K562 (cell line): Measurements from ENCODE around the gene MYCBPAP. TPM values are rescaled to one million over a fixed set of nuclear protein-coding genes. Genes with fewer than 3 reads are reported as not detected.

ENCODE experiments used
- ADNP ChIP-seq: fragments of 200-800 bp; sonication (Bioruptor generic); IDR thresholded peaks from 2 replicates; pipeline ENCODE4 v1.6.1; 2016; ENCODE audit warnings: missing genetic modification characterization, missing compliant biosample characterization
- EP300 ChIP-seq: IDR thresholded peaks from 2 replicates; pipeline ENCODE4 v1.6.1; 2012; ENCODE audit warnings: low read length, improper control_type of control experiment
- GABPB1 ChIP-seq: sonication (generic); formaldehyde crosslinking; IDR thresholded peaks from 2 replicates; pipeline ENCODE4 v1.8.0; 2022; ENCODE audit warnings: mild to moderate bottlenecking, missing genetic modification reagents
- KLF10 ChIP-seq: fragments of 250-450 bp; sonication (Bioruptor Pico); IDR thresholded peaks from 2 replicates; pipeline ENCODE4 v1.6.1; 2021; ENCODE audit warnings: matching md5 sums
- L3MBTL2 ChIP-seq: fragments of 450-650 bp; IDR thresholded peaks from 2 replicates; pipeline ENCODE4 v1.6.1; 2016; ENCODE audit warnings: mild to moderate bottlenecking, moderate library complexity
- MYBL2 ChIP-seq, 2 experiments: fragments of 450-650 bp in 1 of 2; sonication (generic) in 1 of 2; formaldehyde crosslinking in 1 of 2; IDR thresholded peaks; 2 replicates each; pipeline versions ENCODE4 v1.6.1 to v1.8.1; 2017 to 2022; ENCODE audit warnings: borderline replicate concordance in 1 of 2, inconsistent platforms in 1 of 2, low read depth in 1 of 2, mild to moderate bottlenecking in 1 of 2, missing genetic modification reagents in 1 of 2, moderate library complexity in 1 of 2
- NFRKB ChIP-seq: fragments of 450-650 bp; IDR thresholded peaks from 2 replicates; pipeline ENCODE4 v1.6.1; 2016; ENCODE audit warnings: low read depth
- OTX1 ChIP-seq: fragments of 450-650 bp; formaldehyde crosslinking; IDR thresholded peaks from 2 replicates; pipeline ENCODE4 v1.4.0; 2022; ENCODE audit warnings: mild to moderate bottlenecking
- POU5F1 ChIP-seq: fragments of 150-350 bp; IDR thresholded peaks from 2 replicates; pipeline ENCODE4 v1.6.1; 2014; ENCODE audit warnings: borderline replicate concordance, low read length, low read depth, mild to moderate bottlenecking; ENCODE audit not compliant: partially characterized antibody
- RAD51 ChIP-seq: fragments of 450-650 bp; IDR thresholded peaks from 2 replicates; pipeline ENCODE4 v1.7.1; 2016; ENCODE audit warnings: low read depth, mild to moderate bottlenecking, borderline replicate concordance
- RBM39 ChIP-seq: fragments of 200-400 bp; formaldehyde crosslinking; optimal IDR thresholded peaks from 2 replicates; pipeline ENCODE3; 2018; ENCODE audit warnings: low read depth, low read length
- RNF2 ChIP-seq: sonication (generic); IDR thresholded peaks from 2 replicates; pipeline ENCODE4 v1.6.1; 2016
- SIRT6 ChIP-seq: IDR thresholded peaks from one replicate; pipeline ENCODE4 v1.6.1; 2012; ENCODE audit warnings: low read depth, mild to moderate bottlenecking, control low read depth, inconsistent platforms, low read length, moderate library complexity
- TARDBP ChIP-seq: fragments of 450-650 bp; IDR thresholded peaks from 2 replicates; pipeline ENCODE4 v1.6.1; 2016
- TFAP4 ChIP-seq: sonication (generic); formaldehyde crosslinking; IDR thresholded peaks from 2 replicates; pipeline ENCODE4 v1.8.0; 2022; ENCODE audit warnings: missing genetic modification reagents, mild to moderate bottlenecking, moderate library complexity, borderline replicate concordance
- TGIF2 ChIP-seq: sonication (generic); formaldehyde crosslinking; IDR thresholded peaks from 2 replicates; pipeline ENCODE4 v1.8.1; 2022; ENCODE audit warnings: mild to moderate bottlenecking, missing genetic modification reagents, moderate library complexity
- ZKSCAN8 ChIP-seq: fragments of 200-800 bp; sonication (Bioruptor generic); IDR thresholded peaks from 2 replicates; pipeline ENCODE4 v1.6.1; 2016; ENCODE audit warnings: missing genetic modification characterization, missing compliant biosample characterization
- ZNF12 ChIP-seq: sonication (generic); formaldehyde crosslinking; IDR thresholded peaks from 2 replicates; pipeline ENCODE4 v1.4.0; 2020; ENCODE audit warnings: mild to moderate bottlenecking, missing genetic modification reagents
- ZNF3 ChIP-seq: fragments of 250-450 bp; sonication (Bioruptor Pico); IDR thresholded peaks from 2 replicates; pipeline ENCODE4 v1.5.0; 2021; ENCODE audit warnings: mild to moderate bottlenecking, moderate library complexity
- ZNF507 ChIP-seq: conservative IDR thresholded peaks from 2 replicates; pipeline ENCODE4 v1.6.1; 2017; ENCODE audit warnings: missing genetic modification characterization, missing compliant biosample characterization
- ZNF707 ChIP-seq: fragments of 250-450 bp; sonication (Bioruptor Pico); conservative IDR thresholded peaks from 2 replicates; pipeline ENCODE4 v1.8.0; 2022; ENCODE audit warnings: inconsistent platforms, mild to moderate bottlenecking, moderate library complexity
- ZNF764 ChIP-seq: fragments of 250-450 bp; sonication (Bioruptor Pico); IDR thresholded peaks from 2 replicates; pipeline ENCODE4 v1.4.0; 2020; ENCODE audit warnings: low read depth, mild to moderate bottlenecking, moderate library complexity
- polyA plus RNA-seq, 8 experiments: library from polyadenylated mRNA; depleted of rRNA in 4 of 8; stranded (reverse) in 5 of 8; unstranded in 3 of 8; fragments of >200 nt; fragmentation: Nextera tagmentation in 2 of 8; fragmentation: Illumina TruSeq in 1 of 8; extraction: Ambion mirVana in 2 of 8; extraction: Trizol in 1 of 8; gene quantifications; 2 replicates each; pipeline versions ENCODE4 v1.2.1 to v1.2.3, GENCODE V29; 2011 to 2014; ENCODE audit warnings: inconsistent platforms in 1 of 8, missing spikeins in 1 of 8
- total RNA-seq, 7 experiments: library from RNA; depleted of rRNA in 6 of 7; stranded (reverse); fragments of >200 nt in 6 of 7; fragmentation: Illumina TruSeq in 2 of 7; extraction: Trizol in 2 of 7; gene quantifications; 2 replicates each; pipeline versions ENCODE4 v1.2.1 to v1.2.3, GENCODE V29; 2011 to 2021; ENCODE audit warnings: low replicate concordance in 1 of 7
- TF ChIP-seq, protein P1 (sequence below): fragments of 450-650 bp; conservative IDR thresholded peaks from 2 replicates; pipeline ENCODE4 v1.6.1; 2016; ENCODE audit warnings: missing genetic modification characterization, low read depth, mild to moderate bottlenecking, control low read depth, missing compliant biosample characterization
- TF ChIP-seq, protein P2 (sequence below): sonication (generic); formaldehyde crosslinking; IDR thresholded peaks from 2 replicates; pipeline ENCODE4 v1.8.1; 2023; ENCODE audit warnings: mild to moderate bottlenecking, missing genetic modification reagents, moderate library complexity
- TF ChIP-seq, protein P3 (sequence below), 2 experiments: fragments of 450-650 bp in 1 of 2; sonication (generic) in 1 of 2; formaldehyde crosslinking; conservative IDR thresholded peaks; 2 replicates each; pipeline versions ENCODE4 v1.4.0 to v1.8.1; 2020 to 2022; ENCODE audit warnings: mild to moderate bottlenecking in 1 of 2, missing genetic modification reagents in 1 of 2

Gene MYCBPAP
- total and polyA plus RNA-seq, 9 of the 15 experiments (the other 6 are each of a cell fraction or from before 2014, with no cell fraction given), result not detected

- TF ChIP-seq OTX1 (CRISPR knock-in tag) (no peak), ZNF707 (CRISPR knock-in tag) (no peak), MYBL2 (IDR thresholded peaks at IDR 0.05; ENCODE audit: low read depth) (no peak), MYBL2 (CRISPR knock-in tag; IDR thresholded peaks at IDR 0.05; ENCODE audit: borderline replicate concordance) (no peak), ZNF507 (tag) (no peak), ZNF3 (CRISPR knock-in tag) (no peak), RAD51 (no peak), KLF10 (CRISPR knock-in tag) (no peak), SIRT6 (no peak), TARDBP (peak; percentile 73), RBM39 (no peak), GABPB1 (CRISPR knock-in tag) (peak; percentile 77), NFRKB (no peak), TFAP4 (CRISPR knock-in tag) (peak; percentile 46; the same call in 1 of the 2 replicates), POU5F1 (no peak), ZNF764 (CRISPR knock-in tag) (no peak), ZNF12 (CRISPR knock-in tag) (no peak), ZKSCAN8 (CRISPR knock-in tag) (no peak), RNF2 (no peak), ADNP (tag) (no peak), EP300 (peak; percentile 13; the same call in 1 of the 2 replicates), L3MBTL2 (peak; percentile 95), TGIF2 (no peak)
- TF ChIP-seq, protein P1, sequence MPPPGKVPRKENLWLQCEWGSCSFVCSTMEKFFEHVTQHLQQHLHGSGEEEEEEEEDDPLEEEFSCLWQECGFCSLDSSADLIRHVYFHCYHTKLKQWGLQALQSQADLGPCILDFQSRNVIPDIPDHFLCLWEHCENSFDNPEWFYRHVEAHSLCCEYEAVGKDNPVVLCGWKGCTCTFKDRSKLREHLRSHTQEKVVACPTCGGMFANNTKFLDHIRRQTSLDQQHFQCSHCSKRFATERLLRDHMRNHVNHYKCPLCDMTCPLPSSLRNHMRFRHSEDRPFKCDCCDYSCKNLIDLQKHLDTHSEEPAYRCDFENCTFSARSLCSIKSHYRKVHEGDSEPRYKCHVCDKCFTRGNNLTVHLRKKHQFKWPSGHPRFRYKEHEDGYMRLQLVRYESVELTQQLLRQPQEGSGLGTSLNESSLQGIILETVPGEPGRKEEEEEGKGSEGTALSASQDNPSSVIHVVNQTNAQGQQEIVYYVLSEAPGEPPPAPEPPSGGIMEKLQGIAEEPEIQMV (tag), result no peak
- TF ChIP-seq, protein P2, sequence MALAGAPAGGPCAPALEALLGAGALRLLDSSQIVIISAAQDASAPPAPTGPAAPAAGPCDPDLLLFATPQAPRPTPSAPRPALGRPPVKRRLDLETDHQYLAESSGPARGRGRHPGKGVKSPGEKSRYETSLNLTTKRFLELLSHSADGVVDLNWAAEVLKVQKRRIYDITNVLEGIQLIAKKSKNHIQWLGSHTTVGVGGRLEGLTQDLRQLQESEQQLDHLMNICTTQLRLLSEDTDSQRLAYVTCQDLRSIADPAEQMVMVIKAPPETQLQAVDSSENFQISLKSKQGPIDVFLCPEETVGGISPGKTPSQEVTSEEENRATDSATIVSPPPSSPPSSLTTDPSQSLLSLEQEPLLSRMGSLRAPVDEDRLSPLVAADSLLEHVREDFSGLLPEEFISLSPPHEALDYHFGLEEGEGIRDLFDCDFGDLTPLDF (CRISPR knock-in tag), result peak; percentile 96
- TF ChIP-seq, protein P3, sequence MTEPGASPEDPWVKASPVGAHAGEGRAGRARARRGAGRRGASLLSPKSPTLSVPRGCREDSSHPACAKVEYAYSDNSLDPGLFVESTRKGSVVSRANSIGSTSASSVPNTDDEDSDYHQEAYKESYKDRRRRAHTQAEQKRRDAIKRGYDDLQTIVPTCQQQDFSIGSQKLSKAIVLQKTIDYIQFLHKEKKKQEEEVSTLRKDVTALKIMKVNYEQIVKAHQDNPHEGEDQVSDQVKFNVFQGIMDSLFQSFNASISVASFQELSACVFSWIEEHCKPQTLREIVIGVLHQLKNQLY (CRISPR knock-in tag; conservative IDR thresholded peaks at IDR 0.05), result no peak
Measured at GRCh38 chr17:50478391-50479381, 29.6 kb upstream of the MYCBPAP start, which contains the start of gene RSAD1 (continued).
